ENCODE results near the gene MB. TPM values are rescaled to one million over a fixed set of nuclear protein-coding genes. Genes with fewer than 3 reads are reported as not detected.

Gene MB
- total and polyA plus RNA-seq, 3 donors from 2014 or later = 0.93 to 62.6 (median 2.2) TPM

DNA sequence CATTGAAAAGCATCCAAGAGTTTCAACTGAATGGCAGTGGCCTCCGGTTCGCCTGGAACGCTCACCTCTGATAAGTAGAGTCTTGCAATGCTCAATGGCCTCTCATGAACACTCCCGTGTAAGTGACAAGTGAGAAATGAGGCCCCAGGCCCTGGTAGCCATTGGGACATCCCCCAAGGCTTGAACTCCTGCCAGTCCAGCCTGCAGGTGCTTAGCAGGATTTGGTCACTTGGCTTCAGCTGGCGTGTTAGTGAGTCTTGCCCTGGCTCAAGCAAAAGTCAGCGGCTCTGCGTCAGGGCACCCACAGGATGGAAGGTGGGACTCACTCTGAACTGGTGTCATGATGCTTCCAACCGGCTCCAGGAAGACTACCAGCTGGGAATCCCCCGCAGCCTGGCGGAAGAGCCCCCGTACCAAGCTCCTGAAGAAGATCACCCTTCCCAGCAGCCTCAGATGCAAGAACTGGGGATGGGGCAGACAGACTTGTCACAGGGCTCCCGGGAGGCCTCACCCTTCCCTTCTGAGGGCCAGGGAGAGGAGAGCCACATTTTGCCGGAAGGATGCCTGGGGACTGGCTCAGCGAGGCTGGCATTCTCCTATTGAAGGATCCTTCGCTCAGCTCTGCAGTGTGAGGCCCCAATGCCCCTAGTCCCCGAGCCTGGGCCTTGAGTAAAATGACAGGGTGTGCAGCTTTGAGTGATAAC is 19.3 kb downstream of the MB start:
- no peaks in the 10 kb centered on the region for H3K9me3 ChIP-seq
- no peaks in the 10 kb centered on the region for H3K36me3 ChIP-seq (ENCODE audit: low read depth, missing control alignments)
- intact Hi-C loops (cut with DNase I; ENCODE audit: low total_unique reads) = no loop called here
- DNase-seq = no peak
- no peaks in the 10 kb centered on the region for H3K27me3 ChIP-seq
- H3K4me1 ChIP-seq = peaks cover 6% of the 10 kb centered on the region
- 86 to 90% methylated on average over 4 to 16 of the region's 16 CpGs for WGBS, 2 donors
- no peak overlapping the region for H3K4me3 ChIP-seq
- TF ChIP-seq, protein P1, sequence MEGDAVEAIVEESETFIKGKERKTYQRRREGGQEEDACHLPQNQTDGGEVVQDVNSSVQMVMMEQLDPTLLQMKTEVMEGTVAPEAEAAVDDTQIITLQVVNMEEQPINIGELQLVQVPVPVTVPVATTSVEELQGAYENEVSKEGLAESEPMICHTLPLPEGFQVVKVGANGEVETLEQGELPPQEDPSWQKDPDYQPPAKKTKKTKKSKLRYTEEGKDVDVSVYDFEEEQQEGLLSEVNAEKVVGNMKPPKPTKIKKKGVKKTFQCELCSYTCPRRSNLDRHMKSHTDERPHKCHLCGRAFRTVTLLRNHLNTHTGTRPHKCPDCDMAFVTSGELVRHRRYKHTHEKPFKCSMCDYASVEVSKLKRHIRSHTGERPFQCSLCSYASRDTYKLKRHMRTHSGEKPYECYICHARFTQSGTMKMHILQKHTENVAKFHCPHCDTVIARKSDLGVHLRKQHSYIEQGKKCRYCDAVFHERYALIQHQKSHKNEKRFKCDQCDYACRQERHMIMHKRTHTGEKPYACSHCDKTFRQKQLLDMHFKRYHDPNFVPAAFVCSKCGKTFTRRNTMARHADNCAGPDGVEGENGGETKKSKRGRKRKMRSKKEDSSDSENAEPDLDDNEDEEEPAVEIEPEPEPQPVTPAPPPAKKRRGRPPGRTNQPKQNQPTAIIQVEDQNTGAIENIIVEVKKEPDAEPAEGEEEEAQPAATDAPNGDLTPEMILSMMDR (IDR thresholded peaks at IDR 0.05) = no peak
- TF ChIP-seq POLR2A (IDR thresholded peaks at IDR 0.05) = no peak
- H3K27ac ChIP-seq = no peak overlapping the region

- no peaks in the 10 kb centered on the region for H3K9me3 ChIP-seq
- intact Hi-C loops (cut with DNase I; ENCODE audit: low total_unique reads) = no loop called here
- TF ChIP-seq, protein P1 (IDR thresholded peaks at IDR 0.05) = no peak
- no peak for TF ChIP-seq POLR2A (IDR thresholded peaks at IDR 0.05)
- no peaks in the 10 kb centered on the region for H3K27me3 ChIP-seq
- H3K36me3 ChIP-seq (ENCODE audit: low read depth, missing control alignments) = no peaks in the 10 kb centered on the region
- DNase-seq = no peak
- H3K27ac ChIP-seq = no peak overlapping the region
- H3K4me3 ChIP-seq = no peak overlapping the region
- H3K4me1 ChIP-seq = peaks cover 13% of the 10 kb centered on the region
- WGBS, 2 donors = 63 to 67% methylated on average over 7 of the region's 7 CpGs
Measured at GRCh38 chr22:35596821-35597220, 20.3 kb downstream of the MB start.

DNA sequence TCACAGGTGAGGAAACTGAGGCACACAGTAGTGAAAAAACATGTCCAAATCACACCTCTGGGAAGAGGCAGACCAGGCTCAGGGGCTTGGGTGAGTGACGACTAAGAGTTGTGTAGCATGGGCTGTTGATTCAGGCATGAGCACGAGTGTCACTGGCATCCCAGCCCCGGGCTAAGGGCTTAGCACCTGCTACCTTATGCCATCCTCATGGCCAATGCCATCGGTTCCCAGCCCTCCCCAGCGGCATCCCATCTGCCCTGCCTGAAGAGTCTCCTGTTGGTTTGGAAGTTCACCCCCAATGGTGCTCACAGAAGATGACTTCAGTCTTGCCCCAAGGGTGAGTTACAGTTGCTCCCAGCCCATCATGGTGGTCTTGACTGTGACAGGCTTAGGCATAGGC is 22.4 kb downstream of the MB start:
- H3K9me3 ChIP-seq = no peaks in the 10 kb centered on the region
- H3K4me1 ChIP-seq = peaks cover 13% of the 10 kb centered on the region
- H3K27ac ChIP-seq = no peak overlapping the region
- H3K36me3 ChIP-seq (ENCODE audit: low read depth, missing control alignments) = no peaks in the 10 kb centered on the region
- intact Hi-C loops (cut with DNase I; ENCODE audit: low total_unique reads) = no loop called here
- H3K4me3 ChIP-seq = no peak overlapping the region
- no peaks in the 10 kb centered on the region for H3K27me3 ChIP-seq
- no peak for DNase-seq
- WGBS, 2 donors = 95 to 100% methylated on average over 5 of the region's 5 CpGs
- TF ChIP-seq, protein P1 (IDR thresholded peaks at IDR 0.05) = no peak
- no peak for TF ChIP-seq POLR2A (IDR thresholded peaks at IDR 0.05)

- TF ChIP-seq, protein P1 (IDR thresholded peaks at IDR 0.05) = no peak
- no peak for TF ChIP-seq POLR2A (IDR thresholded peaks at IDR 0.05)
- peaks cover 13% of the 10 kb centered on the region for H3K4me1 ChIP-seq
- H3K27ac ChIP-seq = peak overlapping the region in 1 of 2 donors; percentile 11
- H3K27me3 ChIP-seq = no peaks in the 10 kb centered on the region
- no peaks in the 10 kb centered on the region for H3K36me3 ChIP-seq (ENCODE audit: low read depth, missing control alignments)
- intact Hi-C loops (cut with DNase I; ENCODE audit: low total_unique reads) = no loop called here
- WGBS, 2 donors = 79 to 84% methylated on average over 12 to 14 of the region's 14 CpGs
- no peak for DNase-seq
- no peaks in the 10 kb centered on the region for H3K9me3 ChIP-seq
- no peak overlapping the region for H3K4me3 ChIP-seq
Measured at GRCh38 chr22:35593891-35594470, 23.1 kb downstream of the MB start.

Measured in testis (tissue), 3 donors.